T-cell (primary cell): ENCODE results near the gene AVP. TPM values are rescaled to one million over a fixed set of nuclear protein-coding genes. Genes with fewer than 3 reads are reported as not detected.

ENCODE experiments used
- ATAC-seq, 4 experiments: fragments of 200-7000 bp in 3 of 4; fragments of 150-1000 bp in 1 of 4; cut with Tn5 transposase; replicated peaks in 1 of 4; 1 replicate in 3 of 4; 2 replicates in 1 of 4; pipeline ENCODE4 v1.10.0; 2021; ENCODE audit warnings: moderate library complexity in 3 of 4, mild to moderate bottlenecking in 2 of 4, moderate number of reproducible peaks in 1 of 4
- CTCF ChIA-PET, 2 donors: fragments of 300-600 bp; sonication (Branson Sonifier 250); formaldehyde crosslinking; loops; one replicate each; lab custom pipeline; 2022; ENCODE audit warnings: antibody characterized with exemption in 2 of 2; lab: Charles Lee
- POLR2A ChIA-PET, 2 donors: fragments of 300-600 bp; sonication (Branson Sonifier 250); formaldehyde crosslinking; loops; one replicate each; lab custom pipeline; 2022; ENCODE audit warnings: antibody characterized with exemption in 2 of 2; lab: Charles Lee
- DNase-seq, 35 experiments: peaks; one replicate each; pipeline versions ENCODE4 v3.0.0 to v3.0.0-alpha.2; 2013 to 2023
- H3K27ac ChIP-seq: one replicate; pipeline ENCODE4 v1.5.1; 2013; ENCODE audit warnings: low read length
- H3K27me3 ChIP-seq, 2 experiments: replicated peaks in 1 of 2; 1 replicate in 1 of 2; 2 replicates in 1 of 2; pipeline versions ENCODE4 v1.6.1 to v1.7.0; 2013; ENCODE audit warnings: low read length in 1 of 2, mixed read lengths in 1 of 2; ENCODE audit not compliant: control insufficient read depth in 2 of 2, insufficient read depth in 2 of 2; ENCODE audit errors: extremely low read depth in 1 of 2
- H3K36me3 ChIP-seq, 2 donors: 1 replicate in 1 of 2; 2 replicates in 1 of 2; pipeline versions ENCODE4 v1.6.1 to v1.7.0; 2013; ENCODE audit warnings: low read length in 1 of 2; ENCODE audit not compliant: control insufficient read depth in 2 of 2, insufficient read depth in 1 of 2; ENCODE audit errors: extremely low read depth in 1 of 2
- H3K4me1 ChIP-seq, 2 experiments: 1 replicate in 1 of 2; 2 replicates in 1 of 2; pipeline versions ENCODE4 v1.6.1 to v1.7.0; 2013; ENCODE audit warnings: low read length in 2 of 2, mixed read lengths in 1 of 2; ENCODE audit not compliant: insufficient read depth in 2 of 2, control insufficient read depth in 1 of 2; ENCODE audit errors: extremely low read depth in 1 of 2
- H3K4me3 ChIP-seq, 2 donors: 1 replicate in 1 of 2; 2 replicates in 1 of 2; pipeline versions ENCODE4 v1.5.1 to v1.7.0; 2013; ENCODE audit warnings: mild to moderate bottlenecking in 2 of 2, low read length in 1 of 2, moderate library complexity in 1 of 2; ENCODE audit not compliant: control insufficient read depth in 1 of 2; ENCODE audit errors: extremely low read depth in 1 of 2
- H3K9me3 ChIP-seq: 2 replicates; pipeline ENCODE4 v1.7.0; 2013
- H3K27ac Mint-ChIP-seq, 2 donors: one replicate each; pipeline ENCODE4 v1.8.0; 2020 to 2021; ENCODE audit warnings: mild to moderate bottlenecking in 2 of 2, mixed read lengths in 2 of 2
- H3K27me3 Mint-ChIP-seq, 2 donors: one replicate each; pipeline ENCODE4 v1.8.0; 2021 to 2022; ENCODE audit warnings: mixed read lengths in 2 of 2
- H3K36me3 Mint-ChIP-seq: one replicate; pipeline ENCODE4 v1.8.0; 2021; ENCODE audit warnings: mixed read lengths
- H3K4me1 Mint-ChIP-seq, 3 donors: one replicate each; pipeline ENCODE4 v1.8.0; 2020 to 2022; ENCODE audit warnings: mixed read lengths in 3 of 3, mild to moderate bottlenecking in 1 of 3
- H3K4me3 Mint-ChIP-seq, 3 donors: one replicate each; pipeline ENCODE4 v1.8.0; 2020 to 2022; ENCODE audit warnings: mild to moderate bottlenecking in 3 of 3, mixed read lengths in 3 of 3, moderate library complexity in 3 of 3
- H3K9me3 Mint-ChIP-seq, 3 donors: one replicate each; pipeline ENCODE4 v1.8.0; 2020 to 2022; ENCODE audit warnings: mixed read lengths in 3 of 3
- WGBS: methylation state at CpG from one replicate; pipeline ENCODE4 v1.1.5; 2013; ENCODE audit warnings: missing lambda C conversion rate; ENCODE audit not compliant: insufficient coverage; 5-methylcytosine and 5-hydroxymethylcytosine counted together
- total RNA-seq, 35 experiments: library from RNA in 6 of 35; stranded (reverse) in 6 of 35; fragments of 120-200 nt in 1 of 35; gene quantifications; one replicate each; pipeline versions ENCODE4 v1.2.1 to v1.2.4 and lab custom pipeline; 2013 to 2026

Gene AVP
- total RNA-seq, 5 donors from 2014 or later (not counting 1 experiment from before 2014, with no cell fraction given) = 0.44 to 1.6 (median 0.59) TPM; not detected in 2

DNA sequence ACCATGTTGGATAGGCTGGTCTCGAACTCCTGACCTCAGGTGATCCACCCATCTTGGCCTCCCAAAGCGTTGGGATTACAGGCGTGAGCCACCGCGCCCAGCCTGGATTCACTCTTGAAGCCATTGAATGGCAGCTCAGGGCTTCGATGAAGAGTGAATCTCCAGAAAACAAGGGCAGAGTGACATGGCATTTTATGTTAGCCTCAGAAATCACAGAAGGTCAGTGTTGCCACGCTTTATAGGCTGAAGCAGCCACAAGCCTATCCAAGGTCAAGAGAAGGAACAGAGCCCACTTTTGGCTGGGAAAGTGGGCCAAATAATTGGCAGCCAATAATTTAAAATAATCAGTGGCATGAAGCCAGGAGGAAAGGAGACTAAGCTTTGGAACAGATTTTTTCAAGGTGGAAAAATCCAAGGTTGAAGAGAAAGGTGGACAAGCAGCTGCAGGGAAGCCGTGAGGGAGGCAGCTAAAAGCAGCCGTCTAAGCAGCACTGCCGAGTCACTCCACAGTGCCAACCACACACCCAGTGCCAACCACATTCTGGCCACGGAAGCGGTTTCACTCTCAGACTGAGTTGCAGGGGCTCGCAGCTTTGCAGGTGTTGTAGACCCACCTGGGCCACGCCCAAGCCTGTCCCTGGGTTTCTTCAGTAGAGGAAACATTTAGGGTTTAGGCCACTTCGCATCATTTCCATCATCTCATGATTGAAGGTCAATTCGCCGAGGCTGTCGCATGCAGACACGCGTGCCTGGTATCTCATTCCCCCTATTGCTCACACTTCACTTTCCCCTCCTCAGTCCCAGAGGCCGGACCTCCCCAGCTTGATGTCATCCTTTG lies 17.4 kb upstream of the AVP start:
- ATAC-seq (peak; percentile 72 to 93 (median 90)), DNase-seq (peak in 33 of 35 experiments; percentile 24 to 62 (median 39))
- peaks cover 0 to 2% of the 10 kb centered on the region in 2 donors for H3K36me3 ChIP-seq
- no peak overlapping the region for H3K27ac ChIP-seq
- peaks cover 0 to 19% of the 10 kb centered on the region in 2 experiments for H3K27me3 ChIP-seq
- 47% methylated on average over 13 of the region's 21 CpGs for WGBS
- Mint-ChIP-seq H3K9me3 (no peaks in the 10 kb centered on the region), H3K27me3 (no peaks in the 10 kb centered on the region), H3K27ac (peak overlapping the region; percentile 27 to 80), H3K4me1 (peaks cover 18 to 29% (median 18%) of the 10 kb centered on the region in 3 donors), H3K4me3 (peak overlapping the region in 2 of 3 donors; percentile 3 to 45), H3K36me3 (peaks cover under 1% of the 10 kb centered on the region)
- H3K9me3 ChIP-seq = no peaks in the 10 kb centered on the region
- ChIA-PET CTCF (interaction anchor here in 1 of 2 donors (0.5 kb wide), 1 partner anchor 48 kb away, joined by 3 read pairs; no protein-coding TSS in a partner anchor), POLR2A (interaction anchor here in 1 of 2 donors (0.5 kb wide), 1 partner anchor 678 kb away, joined by 6 read pairs; no protein-coding TSS in a partner anchor)
- H3K4me1 ChIP-seq = peaks cover 5 to 22% of the 10 kb centered on the region in 2 experiments
- peak overlapping the region in 1 of 2 donors; percentile 27 for H3K4me3 ChIP-seq

DNA sequence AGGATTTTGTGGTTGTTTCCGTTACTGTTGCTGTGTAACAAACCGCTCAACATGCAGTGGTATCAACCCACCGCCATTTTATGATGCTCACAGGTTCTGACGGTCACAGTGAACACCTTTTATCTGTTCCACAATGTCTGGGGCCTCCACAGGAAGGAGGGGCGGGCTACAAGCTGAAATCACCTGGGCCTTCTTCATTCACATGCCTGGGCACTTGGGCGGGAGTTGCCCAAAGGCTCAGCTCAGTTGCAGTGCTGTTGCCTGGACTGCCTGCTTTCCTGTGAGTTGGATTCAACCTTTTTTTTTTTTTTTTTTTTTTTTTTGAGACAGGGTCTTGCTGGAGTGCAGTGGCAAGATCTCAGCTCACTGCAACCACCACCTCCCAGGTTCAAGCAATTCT lies 16.7 kb upstream of the AVP start:
- H3K36me3 ChIP-seq = no peaks in the 10 kb centered on the region
- H3K9me3 ChIP-seq = no peaks in the 10 kb centered on the region
- no peak overlapping the region for H3K4me3 ChIP-seq
- no peak overlapping the region for H3K27ac ChIP-seq
- ChIA-PET POLR2A (interaction anchor here in 1 of 2 donors (0.5 kb wide), 1 partner anchor 679 kb away, joined by 6 read pairs; no protein-coding TSS in a partner anchor), CTCF (interaction anchor here in 1 of 2 donors (0.5 to 0.6 kb wide), 2 partner anchors 47 to 49 kb away, joined by 3 to 6 read pairs; no protein-coding TSS in a partner anchor)
- WGBS = 91% methylated on average over 6 of the region's 6 CpGs
- DNase-seq = no peak
- H3K27me3 ChIP-seq = peaks cover 0 to 19% of the 10 kb centered on the region in 2 experiments
- Mint-ChIP-seq H3K4me1 (peaks cover 18 to 29% (median 18%) of the 10 kb centered on the region in 3 donors), H3K36me3 (no peaks in the 10 kb centered on the region), H3K27ac (no peak overlapping the region), H3K9me3 (no peaks in the 10 kb centered on the region), H3K27me3 (no peaks in the 10 kb centered on the region), H3K4me3 (no peak overlapping the region)
- H3K4me1 ChIP-seq = peaks cover 5 to 22% of the 10 kb centered on the region in 2 experiments
- ATAC-seq = no peak

DNA sequence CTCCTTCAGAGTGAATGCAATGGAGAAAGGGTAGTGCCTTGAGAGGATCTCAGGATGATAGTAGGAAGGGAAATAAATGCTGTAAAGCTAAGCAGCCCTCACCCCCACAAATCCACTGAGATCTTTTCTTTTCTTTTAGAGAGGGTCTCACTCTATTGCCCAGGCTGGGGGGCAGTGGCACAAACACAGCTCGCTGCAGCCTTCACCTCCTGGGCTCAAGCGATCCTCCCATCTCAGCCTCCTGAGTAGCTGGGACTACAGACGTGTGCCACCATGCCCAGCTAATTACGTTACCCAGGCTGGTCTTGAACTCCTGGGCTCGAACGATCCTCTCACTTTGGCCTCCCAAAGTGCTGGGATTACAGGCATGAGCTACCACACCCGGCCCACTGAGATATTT lies 16.0 kb upstream of the AVP start:
- WGBS = 93% methylated on average over 7 of the region's 7 CpGs
- Mint-ChIP-seq H3K27me3 (peaks cover 0 to under 1% of the 10 kb centered on the region in 2 donors), H3K4me1 (peaks cover 18 to 31% (median 25%) of the 10 kb centered on the region in 3 donors), H3K27ac (no peak overlapping the region), H3K36me3 (no peaks in the 10 kb centered on the region), H3K9me3 (no peaks in the 10 kb centered on the region), H3K4me3 (no peak overlapping the region)
- ChIA-PET CTCF (interaction anchor here in 1 of 2 donors (0.6 kb wide), 1 partner anchor 14 kb away, joined by 3 read pairs; no protein-coding TSS in a partner anchor), POLR2A (interaction anchor here in 1 of 2 donors (0.6 kb wide), 1 partner anchor 846 kb away, joined by 5 read pairs; no protein-coding TSS in a partner anchor)
- no peak overlapping the region for H3K27ac ChIP-seq
- peaks cover 5 to 22% of the 10 kb centered on the region in 2 experiments for H3K4me1 ChIP-seq
- ATAC-seq (no peak), DNase-seq (no peak)
- H3K4me3 ChIP-seq = no peak overlapping the region
- H3K9me3 ChIP-seq = no peaks in the 10 kb centered on the region
- H3K36me3 ChIP-seq = no peaks in the 10 kb centered on the region
- peaks cover 0 to 19% of the 10 kb centered on the region in 2 experiments for H3K27me3 ChIP-seq

DNA sequence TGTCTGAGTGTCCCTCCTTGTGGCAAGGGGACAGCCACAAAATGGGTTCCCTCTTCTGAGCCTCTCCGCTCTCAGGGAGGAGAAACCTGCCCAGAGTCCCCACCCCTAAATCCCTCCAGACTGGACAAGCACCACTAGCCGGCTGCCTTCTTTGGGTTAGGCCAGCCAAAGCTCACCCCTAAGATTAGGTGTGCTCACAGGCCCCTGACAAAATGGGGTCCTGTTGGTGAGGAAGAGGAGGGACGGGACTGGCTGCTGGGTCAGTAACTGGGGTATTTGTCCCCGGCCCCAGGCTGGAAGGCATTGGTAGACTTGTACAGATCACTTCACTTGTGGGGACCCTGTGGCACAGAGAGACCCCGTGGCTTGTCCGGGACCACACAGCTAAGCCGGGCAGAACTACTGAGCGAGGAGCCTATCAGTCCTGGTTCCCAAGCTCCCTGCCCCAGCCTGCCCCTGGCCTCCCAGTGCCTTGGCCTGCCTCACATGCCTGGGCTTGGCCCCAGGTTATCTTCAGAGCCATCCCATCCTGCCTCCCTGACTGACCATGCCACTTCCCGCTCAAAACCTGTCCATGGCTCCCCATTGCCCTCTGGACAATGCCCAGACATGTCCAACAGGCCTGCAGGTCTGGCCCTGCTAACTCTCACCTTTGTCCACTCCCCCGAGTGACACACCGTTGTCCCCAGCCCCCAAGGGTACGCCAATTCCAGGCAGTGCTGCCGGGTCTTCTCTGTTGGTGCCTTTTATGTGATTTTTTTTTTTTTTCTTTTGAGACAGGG lies 10.5 kb upstream of the AVP start:
- Mint-ChIP-seq H3K9me3 (no peaks in the 10 kb centered on the region), H3K27ac (peak overlapping the region; percentile 3 to 85), H3K4me1 (peaks cover 27 to 32% (median 28%) of the 10 kb centered on the region in 3 donors), H3K4me3 (no peak overlapping the region), H3K27me3 (peaks cover 0 to 14% of the 10 kb centered on the region in 2 donors), H3K36me3 (no peaks in the 10 kb centered on the region)
- Histone ChIP-seq H3K4me1 (peaks cover 4 to 24% of the 10 kb centered on the region in 2 experiments), H3K4me3 (no peak overlapping the region), H3K27ac (no peak overlapping the region), H3K27me3 (peaks cover 0 to 48% of the 10 kb centered on the region in 2 experiments), H3K9me3 (no peaks in the 10 kb centered on the region), H3K36me3 (no peaks in the 10 kb centered on the region)
- ChIA-PET CTCF (no interaction called here), POLR2A (interaction anchor here (0.5 to 0.6 kb wide), 2 partner anchors 145 to 921 kb away, joined by 3 to 8 read pairs; partner anchors contain the start of gene RNF24 (in 1 of the 2))
- ATAC-seq = no peak
- DNase-seq = no peak
- 86% methylated on average over 7 of the region's 13 CpGs for WGBS

DNA sequence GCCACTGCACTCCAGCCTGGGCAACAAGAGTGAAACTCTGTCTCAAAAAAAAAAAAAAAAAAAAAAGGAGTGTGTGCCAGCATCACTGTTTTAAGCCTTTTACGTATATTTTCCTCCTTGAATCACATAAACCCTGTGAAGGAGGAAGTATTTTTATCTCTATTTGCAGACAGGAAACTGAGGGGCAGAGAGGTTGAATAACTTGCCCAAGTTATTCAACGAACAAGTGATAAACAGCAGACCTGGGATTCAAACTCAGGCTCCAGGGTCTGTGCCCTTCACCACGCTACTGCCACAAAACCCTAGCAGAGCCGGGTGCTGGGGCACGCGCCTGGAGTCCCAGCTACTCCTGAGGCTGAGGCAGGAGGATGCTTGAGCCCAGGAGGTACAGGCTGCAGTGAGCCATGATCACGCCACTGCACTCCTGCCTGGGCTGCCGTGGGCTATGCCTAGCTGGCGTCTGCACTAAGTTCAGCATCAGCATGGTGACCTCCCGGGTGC lies 9.4 kb upstream of the AVP start:
- Histone ChIP-seq H3K36me3 (no peaks in the 10 kb centered on the region), H3K27ac (peak overlapping the region; percentile 92), H3K9me3 (no peaks in the 10 kb centered on the region), H3K4me1 (peaks cover 4 to 24% of the 10 kb centered on the region in 2 experiments), H3K27me3 (peaks cover 0 to 42% of the 10 kb centered on the region in 2 experiments), H3K4me3 (peak overlapping the region in 1 of 2 donors; percentile 19)
- POLR2A ChIA-PET = no interaction called here
- CTCF ChIA-PET = no interaction called here
- 32% methylated on average over 9 of the region's 10 CpGs for WGBS
- peak overlapping the region; percentile 90 to 93 for H3K27ac Mint-ChIP-seq
- H3K27me3 Mint-ChIP-seq = peaks cover 0 to 20% of the 10 kb centered on the region in 2 donors
- H3K9me3 Mint-ChIP-seq = no peaks in the 10 kb centered on the region
- H3K4me1 Mint-ChIP-seq = peaks cover 30 to 35% (median 31%) of the 10 kb centered on the region in 3 donors
- ATAC-seq (peak; percentile 60 to 75 (median 64)), DNase-seq (peak in 34 of 35 experiments; percentile 26 to 81 (median 61))
- H3K36me3 Mint-ChIP-seq = no peaks in the 10 kb centered on the region
- H3K4me3 Mint-ChIP-seq = peak overlapping the region; percentile 66 to 78 (median 70)
